Measurements from ENCODE around the gene PGM5. TPM values are rescaled to one million over a fixed set of nuclear protein-coding genes. Genes with fewer than 3 reads are reported as not detected.
A peak's percentile ranks its signal among the peaks of the same experiment; 100 is the strongest.
"Not testable (repeated sequence)": the region's sequence is repeated elsewhere in the genome, so short reads cannot be mapped to it uniquely, and the experiment has no call there.

PGM5 gene
- total and polyA plus RNA-seq, 2 donors (not counting 3 experiments of a cell fraction or from before 2014, with no cell fraction given), result 0.14 to 1.9 TPM

- H3K4me3 ChIP-seq (replicated peaks in 1 of 3; ENCODE audit: insufficient read depth in 1 of 3, low read depth in 1 of 3, low read length in 3 of 3); BruUV-seq (replicated peaks): not testable (repeated sequence)
These were observed 806 bp downstream of the PGM5 start for GRCh38 chr9:68357119-68357714.

GRCh38 chr9:68366933-68367547, 10.6 kb downstream of the PGM5 start:
- H3K9me1 ChIP-seq (replicated peaks; ENCODE audit: control insufficient read depth, extremely low read depth, insufficient read depth, low read length); H3K79me2 ChIP-seq (ENCODE audit: control insufficient read depth, insufficient read depth, low read length); dilution Hi-C loops (cut with MboI; ENCODE audit: extremely low pct_ligation_motif_present, low sequenced_read_pairs); H3K27ac ChIP-seq (ENCODE audit: insufficient read depth, low read depth, low read length); H3K4me2 ChIP-seq (ENCODE audit: insufficient read depth, low read length); H3K4me3 ChIP-seq (replicated peaks in 1 of 3; ENCODE audit: insufficient read depth in 1 of 3, low read depth in 1 of 3, low read length in 3 of 3); H3K9ac ChIP-seq (replicated peaks; ENCODE audit: extremely low read depth, insufficient read depth, low read length); BruUV-seq (replicated peaks); H2AFZ ChIP-seq (ENCODE audit: low read depth, low read length); H4K20me1 ChIP-seq (replicated peaks; ENCODE audit: control insufficient read depth, extremely low read depth, insufficient read depth, low read length); H3K27me3 ChIP-seq (ENCODE audit: control insufficient read depth in 2 of 2, insufficient read depth in 2 of 2, low read length in 2 of 2); FAIRE-seq; H3K36me3 ChIP-seq (ENCODE audit: control insufficient read depth in 2 of 2, extremely low read depth in 1 of 2, insufficient read depth in 2 of 2, low read length in 2 of 2); DNase-seq (ENCODE audit: low read depth, low spot score); CTCF ChIA-PET; POLR2A ChIA-PET; H3K9me3 ChIP-seq (replicated peaks; ENCODE audit: control insufficient read depth, insufficient read depth, low read length); intact Hi-C loops (cut with micrococcal nuclease); H3K4me1 ChIP-seq (ENCODE audit: control insufficient read depth, extremely low read depth, insufficient read depth, low read length): not testable (repeated sequence)

More at GRCh38 chr9:68357119-68357714, 806 bp downstream of the PGM5 start:
- H3K9me1 ChIP-seq (replicated peaks; ENCODE audit: control insufficient read depth, extremely low read depth, insufficient read depth, low read length); intact Hi-C loops (cut with micrococcal nuclease); H3K4me2 ChIP-seq (ENCODE audit: insufficient read depth, low read length); dilution Hi-C loops (cut with MboI; ENCODE audit: extremely low pct_ligation_motif_present, low sequenced_read_pairs); H3K36me3 ChIP-seq (ENCODE audit: control insufficient read depth in 2 of 2, extremely low read depth in 1 of 2, insufficient read depth in 2 of 2, low read length in 2 of 2); H4K20me1 ChIP-seq (replicated peaks; ENCODE audit: control insufficient read depth, extremely low read depth, insufficient read depth, low read length); CTCF ChIA-PET; DNase-seq (ENCODE audit: low read depth, low spot score); POLR2A ChIA-PET; H3K9me3 ChIP-seq (replicated peaks; ENCODE audit: control insufficient read depth, insufficient read depth, low read length); H3K79me2 ChIP-seq (ENCODE audit: control insufficient read depth, insufficient read depth, low read length); H3K4me1 ChIP-seq (ENCODE audit: control insufficient read depth, extremely low read depth, insufficient read depth, low read length); H3K9ac ChIP-seq (replicated peaks; ENCODE audit: extremely low read depth, insufficient read depth, low read length); FAIRE-seq; H3K27ac ChIP-seq (ENCODE audit: insufficient read depth, low read depth, low read length); H3K27me3 ChIP-seq (ENCODE audit: control insufficient read depth in 2 of 2, insufficient read depth in 2 of 2, low read length in 2 of 2); H2AFZ ChIP-seq (ENCODE audit: low read depth, low read length): not testable (repeated sequence)
- TF ChIP-seq EZH2 (IDR thresholded peaks at IDR 0.05; ENCODE audit: borderline replicate concordance, low read depth, low read length, severe bottlenecking), result peak; percentile 34

- H3K4me3 ChIP-seq (replicated peaks in 1 of 3; ENCODE audit: insufficient read depth in 1 of 3, low read depth in 1 of 3, low read length in 3 of 3); FAIRE-seq; CTCF ChIA-PET; H3K79me2 ChIP-seq (ENCODE audit: control insufficient read depth, insufficient read depth, low read length); H3K4me1 ChIP-seq (ENCODE audit: control insufficient read depth, extremely low read depth, insufficient read depth, low read length); H3K9me1 ChIP-seq (replicated peaks; ENCODE audit: control insufficient read depth, extremely low read depth, insufficient read depth, low read length); H2AFZ ChIP-seq (ENCODE audit: low read depth, low read length); dilution Hi-C loops (cut with MboI; ENCODE audit: extremely low pct_ligation_motif_present, low sequenced_read_pairs); H3K4me2 ChIP-seq (ENCODE audit: insufficient read depth, low read length); H3K27ac ChIP-seq (ENCODE audit: insufficient read depth, low read depth, low read length); intact Hi-C loops (cut with micrococcal nuclease); BruUV-seq (replicated peaks); POLR2A ChIA-PET; H3K27me3 ChIP-seq (ENCODE audit: control insufficient read depth in 2 of 2, insufficient read depth in 2 of 2, low read length in 2 of 2); H3K36me3 ChIP-seq (ENCODE audit: control insufficient read depth in 2 of 2, extremely low read depth in 1 of 2, insufficient read depth in 2 of 2, low read length in 2 of 2); DNase-seq (ENCODE audit: low read depth, low spot score); H3K9ac ChIP-seq (replicated peaks; ENCODE audit: extremely low read depth, insufficient read depth, low read length); H3K9me3 ChIP-seq (replicated peaks; ENCODE audit: control insufficient read depth, insufficient read depth, low read length); H4K20me1 ChIP-seq (replicated peaks; ENCODE audit: control insufficient read depth, extremely low read depth, insufficient read depth, low read length): not testable (repeated sequence)
These were observed 19.4 kb downstream of the PGM5 start for GRCh38 chr9:68375789-68376188.

GRCh38 chr9:68377723-68378122, 21.3 kb downstream of the PGM5 start:
- H3K9me1 ChIP-seq (replicated peaks; ENCODE audit: control insufficient read depth, extremely low read depth, insufficient read depth, low read length); H4K20me1 ChIP-seq (replicated peaks; ENCODE audit: control insufficient read depth, extremely low read depth, insufficient read depth, low read length); H3K4me1 ChIP-seq (ENCODE audit: control insufficient read depth, extremely low read depth, insufficient read depth, low read length); dilution Hi-C loops (cut with MboI; ENCODE audit: extremely low pct_ligation_motif_present, low sequenced_read_pairs); H3K79me2 ChIP-seq (ENCODE audit: control insufficient read depth, insufficient read depth, low read length); POLR2A ChIA-PET; H3K9ac ChIP-seq (replicated peaks; ENCODE audit: extremely low read depth, insufficient read depth, low read length); intact Hi-C loops (cut with micrococcal nuclease); H3K9me3 ChIP-seq (replicated peaks; ENCODE audit: control insufficient read depth, insufficient read depth, low read length); H2AFZ ChIP-seq (ENCODE audit: low read depth, low read length); H3K27ac ChIP-seq (ENCODE audit: insufficient read depth, low read depth, low read length); H3K4me3 ChIP-seq (replicated peaks in 1 of 3; ENCODE audit: insufficient read depth in 1 of 3, low read depth in 1 of 3, low read length in 3 of 3); CTCF ChIA-PET; H3K27me3 ChIP-seq (ENCODE audit: control insufficient read depth in 2 of 2, insufficient read depth in 2 of 2, low read length in 2 of 2); DNase-seq (ENCODE audit: low read depth, low spot score); H3K36me3 ChIP-seq (ENCODE audit: control insufficient read depth in 2 of 2, extremely low read depth in 1 of 2, insufficient read depth in 2 of 2, low read length in 2 of 2); FAIRE-seq; BruUV-seq (replicated peaks); H3K4me2 ChIP-seq (ENCODE audit: insufficient read depth, low read length): not testable (repeated sequence)
